HepG2 (cell line): ENCODE measurements around the gene HOXA10. TPM values are rescaled to one million over a fixed set of nuclear protein-coding genes. Genes with fewer than 3 reads are reported as not detected.

Source experiments
- AGO2 ChIP-seq: fragments of 200-400 bp; formaldehyde crosslinking; optimal IDR thresholded peaks from 2 replicates; pipeline ENCODE3; 2017; ENCODE audit warnings: mild to moderate bottlenecking, low read depth, low read length, moderate library complexity
- ETV5 ChIP-seq: IDR thresholded peaks from 2 replicates; pipeline ENCODE4 v1.6.1; 2018; ENCODE audit warnings: missing biosample characterization, missing genetic modification reagents, inconsistent platforms, borderline replicate concordance
- ETV6 ChIP-seq: sonication (generic); formaldehyde crosslinking; conservative IDR thresholded peaks from 2 replicates; pipeline ENCODE4 v1.4.0; 2020; ENCODE audit warnings: missing genetic modification reagents
- MAZ ChIP-seq, 2 experiments: sonication (generic) in 1 of 2; formaldehyde crosslinking in 1 of 2; IDR thresholded peaks; 2 replicates each; pipeline versions ENCODE4 v1.5.0 to v1.6.1; 2012 to 2020; ENCODE audit warnings: low read depth in 2 of 2, mild to moderate bottlenecking in 2 of 2, borderline replicate concordance in 1 of 2, improper control_type of control experiment in 1 of 2, low read length in 1 of 2, missing genetic modification reagents in 1 of 2, moderate library complexity in 1 of 2
- MTF2 ChIP-seq: sonication (generic); formaldehyde crosslinking; IDR thresholded peaks from 2 replicates; pipeline ENCODE4 v1.5.0; 2020; ENCODE audit warnings: missing genetic modification reagents, borderline replicate concordance
- NRL ChIP-seq: sonication (generic); formaldehyde crosslinking; IDR thresholded peaks from 2 replicates; pipeline ENCODE4 v1.5.0; 2020; ENCODE audit warnings: missing genetic modification reagents, mild to moderate bottlenecking, moderate library complexity, borderline replicate concordance
- RCOR2 ChIP-seq: IDR thresholded peaks from 2 replicates; pipeline ENCODE4 v1.6.1; 2016; ENCODE audit warnings: missing biosample characterization, missing genetic modification reagents
- SIX1 ChIP-seq: sonication (generic); formaldehyde crosslinking; IDR thresholded peaks from 2 replicates; pipeline ENCODE4 v1.4.0; 2020; ENCODE audit warnings: missing genetic modification reagents, borderline replicate concordance
- TAF15 ChIP-seq: fragments of 200-400 bp; formaldehyde crosslinking; IDR thresholded peaks from one replicate; pipeline ENCODE4 v1.6.1; 2018; ENCODE audit warnings: mild to moderate bottlenecking, low read depth, low read length; ENCODE audit not compliant: poor library complexity, severe bottlenecking
- TSC22D2 ChIP-seq: sonication (generic); formaldehyde crosslinking; IDR thresholded peaks from 2 replicates; pipeline ENCODE4 v1.5.1; 2020; ENCODE audit warnings: missing genetic modification reagents, mild to moderate bottlenecking, borderline replicate concordance
- YY1 ChIP-seq: IDR thresholded peaks from 2 replicates; pipeline ENCODE4 v1.6.1; 2011; ENCODE audit warnings: low read length, low read depth, moderate library complexity, mild to moderate bottlenecking; ENCODE audit not compliant: insufficient read depth, insufficient replicate concordance
- ZBTB7A ChIP-seq: sonication (generic); formaldehyde crosslinking; IDR thresholded peaks from 2 replicates; pipeline ENCODE4 v1.8.0; 2022; ENCODE audit warnings: mild to moderate bottlenecking, missing genetic modification reagents
- ZFP1 ChIP-seq: IDR thresholded peaks from 2 replicates; pipeline ENCODE4 v1.6.1; 2016
- ZNF30 ChIP-seq: sonication (generic); formaldehyde crosslinking; IDR thresholded peaks from 2 replicates; pipeline ENCODE4 v1.5.0; 2020; ENCODE audit warnings: mild to moderate bottlenecking, missing genetic modification reagents
- ZNF468 ChIP-seq: sonication (generic); formaldehyde crosslinking; IDR thresholded peaks from 2 replicates; pipeline ENCODE4 v1.8.0; 2022; ENCODE audit warnings: mild to moderate bottlenecking, moderate library complexity, missing genetic modification reagents
- ZNF781 ChIP-seq: sonication (generic); formaldehyde crosslinking; IDR thresholded peaks from 2 replicates; pipeline ENCODE4 v1.5.1; 2020; ENCODE audit warnings: borderline replicate concordance, mild to moderate bottlenecking, missing genetic modification reagents; ENCODE audit errors: not compliant biosample characterization
- ZNF883 ChIP-seq: sonication (generic); formaldehyde crosslinking; IDR thresholded peaks from 2 replicates; pipeline ENCODE4 v1.5.1; 2020; ENCODE audit warnings: mild to moderate bottlenecking, missing genetic modification reagents; ENCODE audit errors: not compliant biosample characterization
- polyA plus RNA-seq, 8 experiments: library from polyadenylated mRNA; depleted of rRNA in 3 of 8; stranded (reverse) in 7 of 8; unstranded in 1 of 8; fragments of >200 nt; fragmentation: Illumina TruSeq in 4 of 8; extraction: Trizol in 4 of 8; gene quantifications; 2 replicates each; pipeline versions ENCODE4 v1.2.1 to v1.2.3, GENCODE V29; 2011 to 2016; ENCODE audit warnings: low read depth in 4 of 8, missing spikeins in 1 of 8, mixed read lengths in 1 of 8; ENCODE audit not compliant: insufficient read depth in 1 of 8
- total RNA-seq, 5 experiments: library from RNA; depleted of rRNA; stranded (reverse); fragments of >200 nt; fragmentation: Illumina TruSeq; extraction: Trizol; gene quantifications; 2 replicates each; pipeline ENCODE4 v1.2.3, GENCODE V29; 2016; ENCODE audit warnings: low read depth in 1 of 5
- TF ChIP-seq, protein P1 (sequence below): sonication (generic); formaldehyde crosslinking; IDR thresholded peaks from 2 replicates; pipeline ENCODE4 v1.8.0; 2022; ENCODE audit warnings: mild to moderate bottlenecking, missing genetic modification reagents, borderline replicate concordance
- TF ChIP-seq, protein P2 (sequence below): sonication (generic); formaldehyde crosslinking; IDR thresholded peaks from 2 replicates; pipeline ENCODE4 v1.5.0; 2020; ENCODE audit warnings: missing genetic modification reagents, mild to moderate bottlenecking, borderline replicate concordance
- TF ChIP-seq, protein P3 (sequence below): sonication (generic); formaldehyde crosslinking; IDR thresholded peaks from 2 replicates; pipeline ENCODE4 v1.9.0; 2021; ENCODE audit warnings: missing genetic modification reagents, borderline replicate concordance
- TF ChIP-seq, protein P4 (sequence below): sonication (generic); formaldehyde crosslinking; IDR thresholded peaks from 2 replicates; pipeline ENCODE4 v1.4.0; 2020; ENCODE audit warnings: missing genetic modification reagents
- TF ChIP-seq, protein P5 (sequence below): sonication (generic); formaldehyde crosslinking; IDR thresholded peaks from 2 replicates; pipeline ENCODE4 v1.4.0; 2020; ENCODE audit warnings: mild to moderate bottlenecking, low read depth, missing genetic modification reagents

Gene HOXA10
- total and polyA plus RNA-seq, 2 of the 13 experiments (the other 11 are each of a cell fraction or from before 2014, with no cell fraction given): not detected

DNA sequence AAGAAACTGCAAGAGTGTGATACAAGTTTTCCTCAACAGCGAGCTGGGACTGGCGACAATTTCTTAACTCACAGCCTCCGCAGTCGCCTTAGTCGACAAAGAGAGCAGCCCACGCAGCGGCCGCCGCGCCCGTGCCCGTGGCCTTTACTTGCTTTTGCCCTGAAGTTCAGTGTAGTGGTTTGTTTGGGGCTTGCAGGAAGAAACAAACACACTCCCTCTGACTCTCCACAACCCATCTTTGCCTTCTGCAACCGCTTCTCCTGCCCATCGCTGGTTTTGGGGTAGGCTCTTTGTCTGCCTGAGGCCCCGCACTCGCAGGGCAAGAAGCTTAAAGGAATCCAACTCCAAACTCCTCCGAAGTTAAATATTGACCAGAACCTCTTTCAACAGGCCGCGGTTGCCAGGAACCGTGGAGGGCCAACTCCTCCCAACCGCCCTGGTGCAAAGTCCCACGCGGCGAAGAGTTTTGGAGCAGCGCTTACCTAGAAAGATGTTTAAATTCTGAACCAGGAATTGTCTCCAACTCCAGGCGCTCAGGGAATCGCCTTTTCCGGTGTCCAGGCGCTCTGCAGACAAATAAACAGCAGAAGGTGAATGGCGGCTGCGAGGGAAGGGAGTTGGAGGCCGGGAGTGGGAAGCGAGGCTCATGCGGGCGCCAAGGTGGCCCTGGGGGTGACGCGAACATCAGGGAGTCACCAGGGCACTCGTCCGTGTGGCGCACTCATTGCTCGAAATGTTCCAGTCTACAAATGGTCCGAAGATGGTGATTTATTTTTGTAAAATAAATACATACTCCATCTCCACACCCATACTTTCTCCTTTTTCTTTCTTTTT lies 51.8 kb downstream of the HOXA10 start (continued):
- TF ChIP-seq ETV5 (peak; percentile 60), ETV6 (CRISPR knock-in tag) (no peak), RCOR2 (CRISPR knock-in tag) (no peak), ZBTB7A (CRISPR knock-in tag) (0 out of 2 replicates have a peak, but pooled peaks have one; percentile 47), NRL (0 out of 2 replicates have a peak, but pooled peaks have one; percentile 46), ZNF781 (CRISPR knock-in tag) (peak; percentile 60), ZNF30 (CRISPR knock-in tag) (no peak), ZFP1 (CRISPR knock-in tag) (no peak), MTF2 (CRISPR knock-in tag) (0 out of 2 replicates have a peak, but pooled peaks have one; percentile 29), YY1 (peak; percentile 89), TAF15 (no peak), SIX1 (peak; percentile 42; the same call in 1 of the 2 replicates), AGO2 (peak; percentile 83), MAZ (IDR thresholded peaks at IDR 0.05; ENCODE audit: borderline replicate concordance, low read depth, low read length) (0 out of 2 replicates have a peak, but pooled peaks have one; percentile 57), MAZ (CRISPR knock-in tag; IDR thresholded peaks at IDR 0.05; ENCODE audit: low read depth) (no peak), ZNF468 (no peak), TSC22D2 (CRISPR knock-in tag) (no peak), ZNF883 (CRISPR knock-in tag) (no peak)
- TF ChIP-seq, protein P1, sequence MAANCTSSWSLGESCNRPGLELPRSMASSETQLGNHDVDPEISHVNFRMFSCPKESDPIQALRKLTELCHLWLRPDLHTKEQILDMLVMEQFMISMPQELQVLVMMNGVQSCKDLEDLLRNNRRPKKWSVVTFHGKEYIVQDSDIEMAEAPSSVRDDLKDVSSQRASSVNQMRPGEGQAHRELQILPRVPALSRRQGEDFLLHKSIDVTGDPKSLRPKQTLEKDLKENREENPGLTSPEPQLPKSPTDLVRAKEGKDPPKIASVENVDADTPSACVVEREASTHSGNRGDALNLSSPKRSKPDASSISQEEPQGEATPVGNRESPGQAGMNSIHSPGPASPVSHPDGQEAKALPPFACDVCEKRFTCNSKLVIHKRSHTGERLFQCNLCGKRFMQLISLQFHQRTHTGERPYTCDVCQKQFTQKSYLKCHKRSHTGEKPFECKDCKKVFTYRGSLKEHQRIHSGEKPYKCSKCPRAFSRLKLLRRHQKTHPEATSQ (CRISPR knock-in tag): 0 out of 2 replicates have a peak, but pooled peaks have one; percentile 49
- TF ChIP-seq, protein P2, sequence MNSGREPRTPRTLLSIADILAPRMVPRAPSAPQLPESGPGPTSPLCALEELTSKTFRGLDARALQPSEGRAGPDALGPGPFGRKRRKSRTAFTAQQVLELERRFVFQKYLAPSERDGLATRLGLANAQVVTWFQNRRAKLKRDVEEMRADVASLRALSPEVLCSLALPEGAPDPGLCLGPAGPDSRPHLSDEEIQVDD: no peak
- TF ChIP-seq, protein P3, sequence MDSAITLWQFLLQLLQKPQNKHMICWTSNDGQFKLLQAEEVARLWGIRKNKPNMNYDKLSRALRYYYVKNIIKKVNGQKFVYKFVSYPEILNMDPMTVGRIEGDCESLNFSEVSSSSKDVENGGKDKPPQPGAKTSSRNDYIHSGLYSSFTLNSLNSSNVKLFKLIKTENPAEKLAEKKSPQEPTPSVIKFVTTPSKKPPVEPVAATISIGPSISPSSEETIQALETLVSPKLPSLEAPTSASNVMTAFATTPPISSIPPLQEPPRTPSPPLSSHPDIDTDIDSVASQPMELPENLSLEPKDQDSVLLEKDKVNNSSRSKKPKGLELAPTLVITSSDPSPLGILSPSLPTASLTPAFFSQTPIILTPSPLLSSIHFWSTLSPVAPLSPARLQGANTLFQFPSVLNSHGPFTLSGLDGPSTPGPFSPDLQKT (CRISPR knock-in tag): no peak
- TF ChIP-seq, protein P4, sequence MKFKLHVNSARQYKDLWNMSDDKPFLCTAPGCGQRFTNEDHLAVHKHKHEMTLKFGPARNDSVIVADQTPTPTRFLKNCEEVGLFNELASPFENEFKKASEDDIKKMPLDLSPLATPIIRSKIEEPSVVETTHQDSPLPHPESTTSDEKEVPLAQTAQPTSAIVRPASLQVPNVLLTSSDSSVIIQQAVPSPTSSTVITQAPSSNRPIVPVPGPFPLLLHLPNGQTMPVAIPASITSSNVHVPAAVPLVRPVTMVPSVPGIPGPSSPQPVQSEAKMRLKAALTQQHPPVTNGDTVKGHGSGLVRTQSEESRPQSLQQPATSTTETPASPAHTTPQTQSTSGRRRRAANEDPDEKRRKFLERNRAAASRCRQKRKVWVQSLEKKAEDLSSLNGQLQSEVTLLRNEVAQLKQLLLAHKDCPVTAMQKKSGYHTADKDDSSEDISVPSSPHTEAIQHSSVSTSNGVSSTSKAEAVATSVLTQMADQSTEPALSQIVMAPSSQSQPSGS (CRISPR knock-in tag): peak; percentile 37; the same call in 1 of the 2 replicates
- TF ChIP-seq, protein P5, sequence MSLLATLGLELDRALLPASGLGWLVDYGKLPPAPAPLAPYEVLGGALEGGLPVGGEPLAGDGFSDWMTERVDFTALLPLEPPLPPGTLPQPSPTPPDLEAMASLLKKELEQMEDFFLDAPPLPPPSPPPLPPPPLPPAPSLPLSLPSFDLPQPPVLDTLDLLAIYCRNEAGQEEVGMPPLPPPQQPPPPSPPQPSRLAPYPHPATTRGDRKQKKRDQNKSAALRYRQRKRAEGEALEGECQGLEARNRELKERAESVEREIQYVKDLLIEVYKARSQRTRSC (CRISPR knock-in tag): no peak
